Cardiac muscle cell (in vitro differentiated cells and primary cell): ENCODE results near the gene AGBL5. TPM values are rescaled to one million over a fixed set of nuclear protein-coding genes. Genes with fewer than 3 reads are reported as not detected.

Source experiments
- DNase-seq, 2 donors: peaks; one replicate each; pipeline versions ENCODE4 v3.0.0 to v3.0.0-alpha.2; 2010 to 2017; ENCODE audit warnings: low read depth in 1 of 2, low spot score in 1 of 2
- H3K27ac ChIP-seq: fragments of 200-600 bp; sonication (generic); 2 replicates; pipeline ENCODE4 v1.5.1; 2016
- H3K27me3 ChIP-seq: fragments of 200-600 bp; sonication (generic); 2 replicates; pipeline ENCODE4 v1.6.0; 2016; ENCODE audit warnings: control low read depth
- H3K36me3 ChIP-seq: fragments of 200-600 bp; sonication (generic); 2 replicates; pipeline ENCODE4 v1.5.1; 2016; ENCODE audit warnings: control low read depth
- H3K4me1 ChIP-seq: fragments of 200-600 bp; sonication (generic); 2 replicates; pipeline ENCODE4 v1.8.1; 2017; ENCODE audit warnings: low read depth, mild to moderate bottlenecking, mixed run types
- H3K4me3 ChIP-seq: fragments of 200-600 bp; sonication (generic); 2 replicates; pipeline ENCODE4 v1.5.1; 2016; ENCODE audit warnings: mild to moderate bottlenecking
- H3K9me3 ChIP-seq: fragments of 200-600 bp; sonication (generic); 2 replicates; pipeline ENCODE4 v1.5.1; 2017; ENCODE audit warnings: low read depth, mild to moderate bottlenecking, control low read depth
- polyA plus RNA-seq: library from polyadenylated mRNA; unstranded; fragments of >200 nt; fragmentation: Nextera tagmentation; extraction: Ambion mirVana; gene quantifications from 2 replicates; pipeline ENCODE4 v1.2.1, GENCODE V29; 2016
- total RNA-seq: library from RNA; depleted of rRNA; stranded (reverse); fragments of >200 nt; gene quantifications from 2 replicates; pipeline ENCODE4 v1.2.3, GENCODE V29; 2016
- TF ChIP-seq, protein P1 (sequence below): IDR thresholded peaks from 2 replicates; pipeline ENCODE4 v1.5.1; 2012; ENCODE audit warnings: low read depth, mild to moderate bottlenecking, low read length

Gene AGBL5
- total and polyA plus RNA-seq, 2 experiments from 2014 or later, result 52.0 to 67.0 TPM

DNA sequence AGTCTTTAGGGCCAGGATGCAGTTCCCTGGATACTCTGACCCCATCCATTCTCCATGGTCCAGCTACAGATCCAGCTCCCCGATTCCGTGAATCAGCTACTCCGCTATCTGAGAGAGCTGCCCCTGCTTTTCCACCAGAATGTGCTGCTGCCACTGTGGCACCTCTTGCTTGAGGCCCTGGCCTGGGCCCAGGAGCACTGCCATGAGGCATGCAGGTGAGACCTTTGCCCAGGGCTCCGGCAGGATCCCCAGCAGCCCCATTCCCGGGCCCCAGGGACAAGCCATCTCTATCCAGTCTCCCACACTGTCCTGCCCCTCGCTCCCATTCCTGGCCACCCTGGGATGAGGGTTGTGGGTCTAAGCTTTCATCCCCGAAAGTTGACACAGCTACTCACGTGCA lies 11.2 kb upstream of the AGBL5 start:
- H3K36me3 ChIP-seq, result peaks cover 34% of the 10 kb centered on the region
- DNase-seq, result no peak
- no peaks in the 10 kb centered on the region for H3K9me3 ChIP-seq

DNA sequence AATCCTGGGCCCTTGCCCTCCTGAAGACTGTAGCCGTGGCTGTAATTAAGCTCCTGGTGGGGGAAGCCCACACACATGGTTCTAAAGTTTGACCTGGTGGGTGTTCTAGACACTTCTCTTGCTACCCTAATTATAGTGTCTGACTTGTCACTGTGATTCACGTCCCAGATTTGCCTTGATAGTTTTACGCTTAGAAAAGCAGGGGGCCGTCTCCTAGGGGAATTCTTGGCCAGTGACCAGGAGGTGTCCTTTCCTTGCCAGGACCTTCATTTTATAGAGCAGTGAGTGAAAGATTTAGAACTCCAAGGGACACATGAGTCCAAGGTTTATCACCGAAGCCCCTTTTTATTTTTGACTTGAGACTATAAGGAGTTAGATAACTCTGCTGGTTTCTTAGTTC lies 9.7 kb upstream of the AGBL5 start:
- peak overlapping the region; percentile 68 for H3K27ac ChIP-seq
- no peak overlapping the region for H3K4me3 ChIP-seq
- no peak for DNase-seq
- H3K36me3 ChIP-seq, result peaks cover 21% of the 10 kb centered on the region
- TF ChIP-seq, protein P1, sequence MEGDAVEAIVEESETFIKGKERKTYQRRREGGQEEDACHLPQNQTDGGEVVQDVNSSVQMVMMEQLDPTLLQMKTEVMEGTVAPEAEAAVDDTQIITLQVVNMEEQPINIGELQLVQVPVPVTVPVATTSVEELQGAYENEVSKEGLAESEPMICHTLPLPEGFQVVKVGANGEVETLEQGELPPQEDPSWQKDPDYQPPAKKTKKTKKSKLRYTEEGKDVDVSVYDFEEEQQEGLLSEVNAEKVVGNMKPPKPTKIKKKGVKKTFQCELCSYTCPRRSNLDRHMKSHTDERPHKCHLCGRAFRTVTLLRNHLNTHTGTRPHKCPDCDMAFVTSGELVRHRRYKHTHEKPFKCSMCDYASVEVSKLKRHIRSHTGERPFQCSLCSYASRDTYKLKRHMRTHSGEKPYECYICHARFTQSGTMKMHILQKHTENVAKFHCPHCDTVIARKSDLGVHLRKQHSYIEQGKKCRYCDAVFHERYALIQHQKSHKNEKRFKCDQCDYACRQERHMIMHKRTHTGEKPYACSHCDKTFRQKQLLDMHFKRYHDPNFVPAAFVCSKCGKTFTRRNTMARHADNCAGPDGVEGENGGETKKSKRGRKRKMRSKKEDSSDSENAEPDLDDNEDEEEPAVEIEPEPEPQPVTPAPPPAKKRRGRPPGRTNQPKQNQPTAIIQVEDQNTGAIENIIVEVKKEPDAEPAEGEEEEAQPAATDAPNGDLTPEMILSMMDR, result no peak
- H3K9me3 ChIP-seq, result no peaks in the 10 kb centered on the region
- H3K27me3 ChIP-seq, result no peaks in the 10 kb centered on the region
- H3K4me1 ChIP-seq, result no peaks in the 10 kb centered on the region

More for the DNA sequence above, 11.2 kb upstream of the AGBL5 start:
- no peaks in the 10 kb centered on the region for H3K4me1 ChIP-seq
- H3K27me3 ChIP-seq, result no peaks in the 10 kb centered on the region
- H3K4me3 ChIP-seq, result no peak overlapping the region
- TF ChIP-seq, protein P1, result no peak
- no peak overlapping the region for H3K27ac ChIP-seq

DNA sequence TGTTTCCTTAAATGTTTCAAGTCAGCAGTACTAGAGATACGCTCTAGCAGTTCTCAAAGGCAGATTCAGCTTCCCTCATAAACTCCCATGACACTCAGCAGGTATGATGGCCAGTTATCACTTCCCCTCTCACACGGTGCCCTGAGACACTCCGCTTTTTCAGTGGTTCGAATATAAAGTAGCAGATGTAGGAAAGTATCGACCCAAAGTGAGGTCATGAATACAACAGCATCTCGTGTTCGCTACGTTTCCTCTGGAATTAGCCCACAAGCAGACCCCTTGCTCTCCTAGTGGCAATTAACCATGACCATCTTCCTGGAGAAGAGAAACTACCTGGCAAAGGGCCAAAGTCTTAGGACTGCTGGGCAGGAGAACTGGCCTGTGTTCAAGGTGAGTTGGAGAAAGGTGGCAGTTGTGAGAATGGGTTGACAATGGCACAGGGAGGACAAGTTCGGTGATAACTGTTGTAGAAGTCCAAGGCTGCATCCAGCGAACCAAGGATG lies 9.3 kb upstream of the AGBL5 start:
- no peak overlapping the region for H3K4me3 ChIP-seq
- no peak for DNase-seq
- no peaks in the 10 kb centered on the region for H3K9me3 ChIP-seq
- H3K4me1 ChIP-seq, result no peaks in the 10 kb centered on the region
- TF ChIP-seq, protein P1, result no peak
- H3K27ac ChIP-seq, result peak overlapping the region; percentile 68
- no peaks in the 10 kb centered on the region for H3K27me3 ChIP-seq
- peaks cover 16% of the 10 kb centered on the region for H3K36me3 ChIP-seq

DNA sequence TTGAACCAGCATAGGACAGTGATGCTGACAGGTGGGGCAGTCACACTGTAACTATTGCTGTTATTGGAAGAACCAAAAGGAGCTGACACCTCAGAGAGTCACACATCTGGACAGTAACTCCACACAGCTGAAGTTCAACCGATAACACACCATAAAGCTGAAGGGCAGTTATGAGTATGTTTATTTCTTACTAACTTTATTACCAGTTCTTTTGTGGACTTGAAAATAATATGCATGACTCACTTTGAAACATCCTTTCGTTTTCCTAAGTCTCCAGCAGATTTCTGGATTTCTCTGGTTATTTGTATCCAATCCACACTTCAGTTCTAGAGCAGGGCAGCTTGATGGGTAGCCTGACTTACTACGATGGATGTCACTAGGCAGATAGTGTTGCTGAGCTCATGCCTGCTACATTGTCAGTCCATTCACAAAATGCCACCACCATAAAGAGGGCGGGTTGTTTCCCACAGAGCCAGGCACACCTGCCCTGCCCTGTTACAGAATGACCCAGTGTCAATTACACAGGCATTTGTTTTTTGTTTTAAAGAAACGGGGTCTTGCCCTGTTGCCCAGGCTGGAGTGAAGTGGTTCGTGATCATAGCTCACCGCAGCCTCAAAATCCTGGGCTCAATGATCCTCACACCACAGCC lies 8.4 kb upstream of the AGBL5 start:
- Histone ChIP-seq H3K4me3 (no peak overlapping the region), H3K9me3 (no peaks in the 10 kb centered on the region), H3K36me3 (peaks cover 13% of the 10 kb centered on the region), H3K27me3 (no peaks in the 10 kb centered on the region), H3K4me1 (no peaks in the 10 kb centered on the region), H3K27ac (no peak overlapping the region)
- TF ChIP-seq, protein P1, result no peak
- DNase-seq, result no peak

DNA sequence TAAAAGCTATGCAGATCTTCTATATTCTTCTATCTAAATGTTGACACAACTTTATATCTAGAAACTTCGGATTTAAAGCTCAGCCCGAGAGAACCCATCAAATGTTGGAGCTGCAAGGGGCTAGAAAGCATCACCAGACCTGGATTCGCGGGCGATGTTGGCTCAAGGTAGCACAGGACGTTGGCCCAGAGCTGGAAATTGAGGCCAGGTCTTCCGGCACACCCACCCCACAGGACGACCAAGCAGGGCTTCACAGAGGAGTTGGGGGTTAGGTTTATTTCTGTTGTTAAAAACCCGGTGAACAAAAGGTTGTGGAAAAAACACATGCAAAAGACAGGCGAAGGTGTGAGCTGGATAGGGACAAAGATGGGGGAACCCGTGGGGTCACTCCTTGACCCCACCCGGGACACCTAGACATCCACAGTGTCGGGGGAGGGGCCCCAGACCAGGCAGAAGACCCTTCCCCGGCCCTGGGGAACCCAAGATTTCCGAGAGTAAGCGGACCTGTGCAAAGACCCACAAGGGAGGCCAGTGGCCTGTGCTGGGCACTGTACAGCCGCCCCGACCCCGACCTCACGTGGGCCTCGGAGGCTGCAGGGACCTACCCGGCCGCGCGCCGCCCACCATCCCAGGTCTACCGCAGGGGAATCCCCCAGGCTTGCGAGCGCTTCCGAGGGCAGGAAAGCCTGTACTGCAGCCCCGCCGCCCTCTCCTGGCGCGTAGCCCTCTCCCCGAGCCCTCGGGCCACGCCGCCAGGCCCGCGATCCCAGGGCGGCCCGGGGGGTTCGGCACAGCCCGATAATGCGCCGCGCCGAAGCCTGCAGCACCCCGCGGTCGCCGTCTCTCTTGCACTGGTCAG lies 1.8 kb upstream of the AGBL5 start:
- Histone ChIP-seq H3K4me3 (peak overlapping the region; percentile 97), H3K9me3 (no peaks in the 10 kb centered on the region), H3K27me3 (no peaks in the 10 kb centered on the region), H3K4me1 (peaks cover 9% of the 10 kb centered on the region), H3K36me3 (peaks cover 13% of the 10 kb centered on the region), H3K27ac (peak overlapping the region; percentile 96)
- DNase-seq, result no peak
- TF ChIP-seq, protein P1, result no peak
